Stimulated activated CD8-positive, alpha-beta memory T cell treated with anti-CD3 and anti-CD28 coated beads, Interleukin-15, amount 100 ng/mL, for 48 hours (primary cell): ENCODE data around the gene MARF1.

Source experiments
- DNase-seq, 2 donors: peaks; one replicate each; pipeline ENCODE4 v3.0.0-alpha.2; 2020; ENCODE audit warnings: low read depth in 2 of 2

MARF1 gene

DNA sequence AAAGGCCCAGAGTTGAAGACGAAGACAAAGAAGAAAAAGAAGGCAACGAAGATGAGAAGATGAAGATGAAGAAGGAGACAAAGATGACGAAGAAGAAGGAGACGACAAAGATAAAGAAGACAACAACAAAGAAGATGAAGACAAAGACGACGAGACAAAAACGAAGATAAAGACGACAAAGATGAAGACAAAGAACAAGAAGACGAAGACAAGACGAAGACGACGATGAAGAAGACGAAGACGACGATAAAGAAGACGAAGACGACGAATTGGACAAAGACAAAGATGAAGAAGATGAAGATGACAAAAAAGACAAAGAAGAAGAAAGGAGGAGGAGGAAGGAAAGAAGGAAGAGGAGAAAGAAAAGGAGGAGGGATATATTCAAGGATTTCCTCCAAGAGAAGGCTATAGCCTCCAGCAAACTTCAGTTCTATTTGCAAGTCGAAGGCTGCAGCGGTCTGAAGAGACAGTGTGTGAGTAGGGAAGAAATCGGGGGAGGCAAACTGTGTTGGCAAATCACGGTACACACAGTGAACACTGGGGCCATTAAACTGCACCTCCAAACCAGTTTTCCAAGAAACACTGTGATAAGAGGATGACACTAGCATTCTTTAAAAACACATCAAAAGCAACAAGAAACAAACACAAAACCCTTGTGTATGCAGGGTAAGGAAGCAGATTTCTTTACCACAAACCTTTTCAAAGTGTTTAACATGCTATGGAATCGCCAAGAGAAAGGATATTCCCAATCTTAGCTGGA is 40.5 kb downstream of the MARF1 start:
- no peak for DNase-seq

DNA sequence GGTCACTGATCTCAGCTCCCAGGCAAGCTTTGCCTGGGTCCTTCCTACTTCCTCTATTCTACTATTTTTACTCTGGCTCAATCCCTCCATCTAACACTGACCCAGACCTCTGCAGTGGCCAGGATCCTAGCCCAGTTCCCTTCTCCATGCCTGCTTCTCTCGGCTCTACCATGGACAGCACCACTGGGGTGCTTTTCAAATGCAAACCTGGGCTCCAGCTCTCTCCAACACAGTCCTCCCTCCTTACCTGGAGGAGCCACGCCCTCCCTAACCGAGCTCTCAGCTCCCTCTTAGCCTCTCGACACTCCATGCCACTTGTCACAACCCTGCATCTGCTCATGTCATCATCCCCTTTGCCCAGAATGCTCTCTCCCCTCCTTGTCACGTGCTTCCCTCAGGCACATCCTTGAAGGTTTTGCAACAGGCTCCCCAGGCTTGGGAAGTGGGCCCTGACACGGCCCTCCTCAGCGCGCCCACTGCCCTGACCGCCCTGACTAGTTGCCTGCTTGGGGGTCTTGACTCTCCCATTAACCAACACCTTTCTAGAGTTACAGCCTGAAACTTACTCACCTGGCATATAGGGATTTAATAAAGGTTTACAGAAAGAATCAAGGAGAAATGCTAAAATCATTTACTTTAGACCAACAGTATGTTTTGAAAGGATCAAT is 41.6 kb downstream of the MARF1 start:
- DNase-seq, result no peak

DNA sequence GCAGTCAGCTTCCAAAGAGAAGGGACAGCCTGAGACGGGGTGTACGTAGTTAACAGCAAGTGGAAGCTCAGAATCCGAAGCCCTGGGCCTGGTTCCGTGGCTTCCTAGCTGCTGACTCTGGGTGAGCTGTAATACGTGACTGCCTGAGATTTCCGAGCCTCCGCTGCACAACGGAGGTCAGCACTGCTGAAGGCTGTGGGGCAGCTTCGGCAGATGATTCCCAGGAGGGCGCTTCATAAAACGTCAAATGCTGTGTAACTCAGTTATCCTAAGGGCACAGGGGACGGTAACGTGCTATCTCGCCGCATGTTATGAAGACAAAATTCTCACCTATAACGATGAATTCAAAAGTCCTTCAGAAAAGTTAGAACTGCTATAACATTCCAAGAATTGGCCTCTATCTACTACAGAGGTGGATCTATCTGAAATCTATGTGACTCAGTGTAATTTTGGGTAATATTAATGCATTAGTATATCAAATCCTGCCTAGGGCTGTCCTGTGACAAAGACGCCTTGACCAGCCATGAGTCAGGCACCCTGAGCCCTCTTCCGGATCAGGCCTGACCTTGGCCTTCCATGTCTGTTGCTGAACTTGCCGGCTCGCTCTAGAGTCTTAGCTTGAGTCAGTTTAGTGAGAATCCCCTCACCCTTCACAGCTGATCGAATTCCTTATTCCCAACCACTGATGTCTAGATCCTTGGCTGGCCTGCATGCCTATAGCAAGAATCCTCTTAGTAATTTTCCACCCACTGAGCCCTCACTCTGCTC is 43.5 kb downstream of the MARF1 start:
- no peak for DNase-seq

DNA sequence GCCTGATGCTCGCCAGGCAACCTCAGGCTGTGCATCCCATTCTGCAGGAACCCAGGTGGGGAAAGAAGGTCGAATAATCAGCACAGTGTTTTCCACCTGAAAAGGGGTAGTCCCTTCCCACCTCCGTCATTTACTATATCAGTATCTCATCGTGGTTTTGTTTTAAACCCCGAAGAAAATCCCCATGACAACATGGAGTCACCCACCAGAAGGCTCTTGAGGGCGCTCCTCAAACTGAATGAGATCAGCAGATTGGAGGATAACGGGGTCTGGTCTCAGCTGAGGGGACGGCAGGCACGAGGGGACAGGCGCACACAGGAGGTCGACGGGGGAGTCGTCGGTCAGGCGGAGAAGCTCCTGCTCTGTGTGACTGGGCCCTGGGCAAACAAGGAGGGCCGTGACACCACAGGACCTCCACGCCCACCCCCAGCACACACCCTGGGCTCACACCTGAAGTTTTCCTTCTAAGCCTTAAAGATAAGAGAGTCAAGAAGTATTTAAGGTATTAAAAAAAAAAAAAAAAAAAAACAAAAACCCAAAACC is 44.2 kb downstream of the MARF1 start:
- no peak for DNase-seq

DNA sequence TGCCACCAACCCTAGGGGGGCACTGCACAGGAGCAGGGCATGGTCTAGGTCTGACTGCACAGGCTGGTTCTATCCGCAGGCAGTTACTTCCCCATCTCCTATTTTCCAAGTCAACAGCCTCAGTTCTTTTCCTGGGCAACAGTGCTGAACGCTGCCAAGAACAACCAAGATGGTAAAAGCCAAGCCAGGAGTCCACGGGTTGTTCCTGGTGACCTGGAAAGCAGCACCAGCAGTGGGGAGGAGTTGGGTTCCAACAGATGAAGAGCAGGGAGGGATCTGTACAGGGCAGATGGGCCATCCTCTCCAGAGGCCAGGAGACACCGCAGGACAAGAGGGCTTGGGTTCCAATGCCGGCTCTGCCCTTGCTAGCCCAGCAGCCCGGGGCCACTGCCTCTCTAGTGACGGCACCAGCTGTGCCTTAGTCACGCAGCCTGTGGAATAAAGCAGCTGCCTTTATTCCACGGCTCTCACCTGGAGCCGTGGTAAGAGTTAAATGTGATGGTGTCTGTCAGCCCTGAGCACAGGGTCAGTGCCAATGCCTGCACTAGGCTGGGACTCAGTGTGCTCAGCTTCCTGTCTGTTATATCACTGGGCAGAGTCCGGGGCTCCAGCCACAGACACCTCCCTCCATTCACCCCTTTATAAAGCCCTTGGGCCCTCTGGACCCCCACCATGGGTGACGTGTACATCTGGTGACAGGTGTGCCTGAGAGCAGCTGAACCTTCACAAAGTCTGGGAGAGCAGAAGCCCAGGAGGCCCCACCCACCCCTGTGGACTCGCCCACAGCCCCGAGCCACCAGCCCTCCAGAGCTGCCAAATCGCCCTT is 44.9 kb downstream of the MARF1 start:
- no peak for DNase-seq

DNA sequence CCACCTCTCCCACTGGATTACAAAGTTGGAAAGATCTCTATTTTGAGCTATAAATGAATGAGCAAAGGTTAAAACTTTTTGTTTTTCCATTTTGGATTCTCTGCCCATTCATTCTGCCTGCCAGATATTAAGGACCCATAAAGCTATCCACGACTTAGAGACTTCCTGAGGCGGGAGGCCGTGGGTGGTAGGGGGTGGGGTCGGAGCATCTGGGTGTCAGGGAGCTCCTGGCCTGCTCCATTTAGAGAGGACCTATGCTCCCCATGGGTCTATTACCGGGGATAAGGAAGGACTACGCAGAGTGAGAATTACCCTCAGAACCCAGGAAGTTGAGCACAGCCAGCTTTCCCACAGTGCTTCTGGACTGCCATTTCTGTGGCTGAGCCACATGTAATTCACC is 45.8 kb downstream of the MARF1 start:
- no peak for DNase-seq

DNA sequence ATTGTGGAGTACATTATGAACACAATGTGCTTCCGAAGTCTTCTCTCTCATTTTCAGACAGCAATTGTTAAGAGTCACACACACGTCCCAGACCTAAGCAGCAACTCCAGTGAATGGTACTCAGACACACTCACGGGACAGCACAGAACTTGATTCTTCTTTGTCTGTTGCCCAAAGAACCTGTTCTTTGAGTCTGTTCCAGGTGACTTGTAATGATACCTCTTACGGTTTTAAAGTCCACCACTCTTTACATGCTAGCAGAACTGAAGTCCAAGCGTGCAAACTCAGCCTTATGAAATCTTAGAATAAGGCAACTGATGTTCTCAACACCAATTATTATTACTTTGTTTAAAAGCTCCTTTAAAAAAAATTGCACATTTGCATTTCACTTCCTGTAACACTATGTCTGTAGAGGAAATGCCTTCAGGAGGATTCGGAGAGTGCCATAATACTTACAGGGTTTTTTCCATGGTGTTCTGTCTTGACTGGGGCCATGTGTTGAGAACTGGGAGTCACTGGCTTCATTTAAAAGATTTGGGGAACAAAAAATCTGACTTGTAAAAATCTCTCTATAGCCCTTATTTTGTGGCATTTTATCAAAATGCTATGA is 48.1 kb downstream of the MARF1 start:
- no peak for DNase-seq

DNA sequence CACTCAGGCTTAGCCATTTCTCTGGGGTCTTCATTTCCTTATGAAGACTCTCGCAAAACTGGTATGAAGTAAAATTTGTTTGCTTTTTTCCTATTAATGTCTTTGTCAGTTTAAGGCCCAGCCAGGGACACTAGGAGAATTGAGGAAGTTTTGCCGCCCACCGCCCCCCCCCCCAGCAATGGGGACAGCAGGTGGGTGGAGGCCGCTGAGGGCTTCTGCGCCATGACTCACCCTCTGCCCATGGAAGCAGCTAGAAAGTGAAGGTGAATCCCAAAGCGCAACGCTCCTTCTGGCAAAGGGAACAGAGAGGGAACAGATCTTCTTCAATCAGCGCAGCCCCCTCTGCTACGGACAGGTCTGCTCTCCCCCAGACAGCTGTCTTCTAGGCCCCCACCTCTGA is 49.7 kb downstream of the MARF1 start:
- no peak for DNase-seq

DNA sequence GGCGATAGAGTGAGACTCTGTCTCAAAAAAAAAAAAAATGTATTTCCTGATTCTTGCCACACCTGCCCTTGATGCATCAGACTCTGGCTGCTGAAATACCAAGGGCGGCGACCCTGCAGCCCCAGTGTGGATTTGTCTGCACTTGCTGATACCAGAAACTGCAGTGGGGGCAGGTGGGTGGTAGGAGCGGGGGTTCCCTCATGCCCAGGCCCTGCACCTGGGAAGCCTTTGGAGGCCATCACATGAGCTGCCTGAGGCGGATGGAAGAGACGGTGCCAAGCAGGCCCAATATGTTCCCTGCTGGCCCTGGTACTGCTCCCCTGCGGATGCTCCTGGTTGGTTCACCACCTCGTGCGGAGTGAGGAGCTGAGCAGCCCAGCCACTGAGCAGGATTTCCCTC is 50.6 kb downstream of the MARF1 start:
- no peak for DNase-seq

DNA sequence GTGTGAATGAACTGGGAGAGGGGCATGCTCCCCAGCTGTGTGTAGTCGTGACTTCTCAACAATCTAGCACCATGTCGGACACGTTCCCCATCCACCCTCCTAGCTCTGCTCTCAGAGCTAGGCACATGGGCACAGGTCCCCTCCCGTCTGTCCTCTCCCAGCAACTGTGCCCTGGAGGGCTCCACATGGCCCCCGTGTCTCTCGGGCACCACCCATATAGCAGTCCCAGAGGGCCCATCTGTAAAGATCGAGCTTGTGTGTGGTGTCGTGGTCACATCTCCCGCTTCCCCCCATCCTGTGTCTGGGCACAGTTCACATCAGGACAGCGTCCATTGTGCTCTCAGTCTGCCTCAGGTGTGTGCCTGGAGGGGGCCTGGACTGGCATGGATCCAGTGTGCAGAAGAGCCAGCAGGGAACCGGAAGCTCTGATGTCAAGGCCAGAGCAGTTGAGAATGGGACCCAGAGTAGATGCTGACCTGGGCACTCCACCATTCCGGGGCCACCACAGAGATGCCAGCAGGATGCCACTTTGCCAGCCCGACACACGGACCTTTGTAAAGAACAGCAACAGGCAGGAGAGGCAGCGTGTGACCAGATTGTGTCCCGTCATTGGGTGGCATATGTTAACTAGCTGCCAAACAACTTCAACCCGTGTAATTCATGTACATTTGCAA is 55.7 kb downstream of the MARF1 start:
- DNase-seq, result no peak

DNA sequence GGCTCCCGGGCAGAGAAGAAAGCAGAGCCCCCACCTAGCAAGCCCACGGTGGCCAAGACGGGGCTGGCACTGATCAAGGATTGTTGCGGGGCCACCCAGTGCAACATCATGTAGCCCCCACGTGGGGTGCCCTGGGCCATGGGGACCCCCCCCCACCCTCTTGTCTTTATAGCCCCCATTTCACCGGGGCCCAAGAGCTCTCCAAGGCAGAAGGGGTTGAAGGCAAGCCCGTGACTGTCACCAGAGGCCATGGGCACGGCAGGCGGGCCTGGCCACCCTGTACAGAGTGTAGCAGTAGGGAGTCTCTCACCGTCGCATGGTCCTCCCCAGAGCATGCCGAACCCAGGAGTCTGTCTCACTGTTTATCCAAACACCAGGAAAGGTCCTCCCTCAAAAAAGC is 56.2 kb downstream of the MARF1 start:
- no peak for DNase-seq

DNA sequence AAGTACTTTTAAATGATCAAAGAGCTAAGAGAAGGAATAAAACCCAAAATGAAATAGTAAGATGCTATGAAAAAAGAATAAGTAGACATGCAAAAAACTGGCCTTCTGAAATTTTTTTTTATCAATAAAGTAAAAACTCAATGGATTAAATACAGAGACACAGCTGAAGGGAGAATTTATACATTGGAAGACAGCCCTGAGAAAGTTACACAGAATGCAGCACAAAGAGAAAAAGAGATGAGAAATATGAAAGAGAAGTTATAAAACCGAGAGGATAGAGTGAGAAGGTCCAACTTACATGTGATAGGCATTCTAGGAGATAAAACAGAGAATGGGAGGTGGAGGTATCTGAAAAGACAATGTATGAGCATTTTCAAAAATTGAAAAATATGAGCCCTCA is 57.0 kb downstream of the MARF1 start:
- no peak for DNase-seq

DNA sequence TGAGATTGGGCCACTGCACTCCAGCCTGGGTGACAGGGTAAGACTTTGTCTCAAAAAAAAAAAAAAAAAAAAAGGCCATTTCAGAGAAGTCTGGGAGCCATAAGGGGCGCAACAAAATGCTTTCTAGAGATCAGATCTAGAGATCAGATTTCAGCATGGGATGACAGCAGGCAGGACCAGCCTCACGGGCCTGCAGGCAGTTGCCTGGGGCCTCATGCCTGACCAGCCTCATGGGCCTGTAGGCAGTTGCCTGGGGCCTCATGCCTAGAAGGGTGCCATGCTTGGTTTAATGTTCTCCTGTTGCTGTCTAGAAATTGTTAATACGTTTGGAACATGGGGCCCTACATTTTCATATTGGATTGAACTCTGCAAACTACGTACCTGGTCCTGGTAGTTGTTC is 59.4 kb downstream of the MARF1 start:
- no peak for DNase-seq

DNA sequence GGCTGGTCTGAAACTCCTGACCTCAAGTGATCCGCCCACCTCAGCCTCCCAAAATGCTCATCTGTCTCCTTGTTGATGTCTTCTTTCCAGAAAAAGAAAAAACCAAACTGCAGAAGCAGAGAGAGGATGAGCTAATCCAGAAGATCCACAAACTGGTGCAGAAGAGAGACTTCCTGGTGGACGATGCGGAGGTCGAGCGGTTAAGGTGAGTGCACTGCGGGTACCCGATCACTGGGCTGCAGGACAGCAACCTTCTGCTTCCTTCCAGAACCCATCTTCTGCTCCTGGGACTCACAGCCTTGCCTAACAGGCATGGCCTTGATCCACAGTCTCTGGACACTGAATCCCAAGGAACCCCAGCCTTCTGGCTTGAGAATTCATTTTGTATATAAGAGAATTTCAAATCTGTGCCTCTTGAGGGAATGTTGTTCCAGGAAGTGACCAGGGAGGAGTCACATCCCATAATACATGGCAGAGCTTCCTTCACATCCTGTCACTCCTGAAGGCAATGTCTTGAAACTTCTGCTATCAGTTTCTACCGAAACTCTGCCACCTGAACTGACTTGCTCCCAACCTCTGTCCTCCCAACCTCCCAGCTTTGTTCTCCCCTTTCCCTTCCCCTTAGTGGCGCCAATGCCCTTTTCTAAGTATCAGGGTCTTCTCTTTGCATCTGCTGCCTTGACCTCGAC is 61.7 kb downstream of the MARF1 start:
- DNase-seq, result no peak

DNA sequence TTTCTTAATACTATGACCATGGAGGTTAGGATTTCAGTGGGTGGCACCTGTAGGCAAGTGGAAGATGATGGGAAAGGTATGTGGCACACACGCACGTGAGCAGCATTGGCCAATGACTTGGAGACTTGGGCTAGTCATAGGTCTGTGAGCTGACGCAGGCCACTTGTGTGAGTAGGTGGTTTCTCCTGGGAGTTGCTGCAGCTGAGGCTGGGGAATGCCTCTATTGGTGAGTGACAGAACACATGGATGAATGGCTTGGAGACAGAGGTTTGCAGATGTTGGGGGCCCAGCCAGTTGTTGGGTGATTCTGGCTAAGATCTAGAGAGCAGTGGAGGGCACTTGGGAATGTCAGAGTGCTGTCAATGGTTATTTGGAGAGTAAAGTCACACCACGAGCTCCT is 64.1 kb downstream of the MARF1 start:
- no peak for DNase-seq

DNA sequence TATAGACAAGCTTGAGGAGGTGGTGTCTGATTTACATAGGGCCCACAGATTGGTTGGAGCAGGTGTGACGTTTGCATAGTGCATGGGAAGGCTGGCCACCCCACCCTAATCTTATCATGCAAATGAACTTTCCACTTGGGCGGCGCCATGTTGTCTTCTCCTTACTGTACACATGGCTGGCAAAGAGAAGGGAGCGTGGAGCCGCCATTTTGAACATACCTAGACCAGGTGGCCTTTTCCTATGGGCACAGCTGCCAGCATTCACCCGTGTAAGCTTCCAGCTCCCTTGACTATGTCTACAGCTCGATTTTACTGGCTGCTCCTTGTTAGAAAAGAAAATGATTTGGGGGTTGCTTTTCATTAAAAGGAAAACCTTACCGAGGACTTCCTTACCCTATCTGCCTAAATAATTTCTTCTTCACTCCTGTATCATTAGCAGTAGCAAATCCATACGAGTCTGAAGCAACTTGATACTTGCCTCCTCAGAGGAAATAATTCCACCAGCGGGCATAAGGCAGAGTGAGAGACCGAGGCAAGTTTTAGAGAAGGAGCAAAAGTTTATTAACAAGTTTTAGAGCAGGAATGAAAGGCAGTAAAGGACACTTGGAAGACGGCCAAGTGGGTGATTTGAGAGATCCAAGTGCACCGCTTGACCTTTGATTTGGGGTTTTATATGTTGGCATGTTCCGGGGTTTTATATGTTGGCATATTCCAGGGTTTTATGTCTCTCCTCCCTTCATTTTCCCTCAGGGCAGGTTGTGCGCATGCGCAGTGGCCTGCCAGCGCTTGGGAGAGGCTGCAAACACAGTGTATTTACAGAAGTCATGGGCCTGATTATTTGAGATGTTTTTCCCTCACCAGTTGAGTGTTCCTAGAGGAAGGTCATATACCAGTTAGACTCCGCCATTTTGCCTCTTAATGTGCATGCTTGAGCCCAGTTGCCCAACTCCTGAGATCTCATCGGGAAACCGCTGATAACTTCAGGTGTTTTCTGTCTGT is 65.7 kb downstream of the MARF1 start:
- DNase-seq, result no peak

DNA sequence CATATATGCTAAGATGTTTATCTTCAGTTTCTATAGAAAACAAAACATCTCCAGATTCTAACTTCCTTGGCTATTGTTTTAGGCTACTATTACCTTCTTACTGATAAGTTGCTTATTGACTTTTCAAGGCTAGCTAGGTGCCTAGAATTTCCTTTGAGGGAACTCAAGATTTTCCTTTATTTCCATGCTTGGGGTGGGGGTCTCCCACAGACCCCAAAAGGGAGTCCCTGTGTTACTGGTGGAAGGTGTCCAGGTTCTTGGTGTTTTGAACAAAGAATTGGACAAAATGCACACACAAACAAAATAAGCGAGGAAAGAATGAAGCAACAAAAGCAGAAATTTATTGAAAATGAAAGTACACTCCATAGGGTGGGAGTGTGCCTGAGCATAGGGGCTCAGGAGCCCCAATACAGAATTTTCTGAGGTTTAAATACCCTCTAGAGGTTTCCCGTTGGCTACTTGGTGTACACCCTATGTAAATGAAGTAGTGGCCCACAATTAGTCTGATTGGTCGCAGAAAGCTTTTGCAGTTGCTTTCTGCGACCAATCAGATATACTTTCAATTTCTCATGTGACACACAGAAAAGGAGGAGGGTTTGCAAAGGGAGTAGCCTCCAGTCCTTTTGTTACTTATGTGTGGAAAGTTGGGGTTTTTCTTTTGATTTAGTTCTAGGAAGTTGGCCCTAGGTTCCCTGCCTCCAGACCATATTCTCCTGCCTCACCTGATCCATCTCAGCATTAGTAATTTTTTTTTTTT is 67.5 kb downstream of the MARF1 start:
- no peak for DNase-seq

DNA sequence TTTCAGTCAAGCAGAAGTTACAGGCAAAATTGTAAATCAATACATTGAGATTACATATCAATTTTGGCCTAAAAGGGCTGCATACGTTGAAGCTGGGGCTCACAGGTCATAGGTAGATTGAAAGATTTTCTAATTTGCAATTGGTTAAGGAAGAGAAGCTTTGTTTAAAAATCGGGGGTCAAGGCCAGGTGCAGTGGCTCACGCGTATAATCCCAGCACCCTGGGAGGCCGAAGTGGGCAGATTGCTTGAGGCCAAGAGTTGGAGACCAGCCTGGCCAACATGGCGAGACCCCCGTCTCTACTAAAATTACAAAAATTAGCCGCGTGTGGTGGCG is 68.4 kb downstream of the MARF1 start:
- no peak for DNase-seq
